Right lobe of liver (tissue), 4 donors: ENCODE results near the gene PLCB1.

Experiments used
- CTCF ChIP-seq, 4 donors: fragments of 200-600 bp in 3 of 4; fragments of 450-650 bp in 1 of 4; IDR thresholded peaks; one replicate each; pipeline versions ENCODE4 v1.5.1 to v1.8.0; 2016 to 2022; ENCODE audit warnings: antibody characterized with exemption in 4 of 4, mild to moderate bottlenecking in 2 of 4
- POLR2A ChIP-seq: fragments of 450-650 bp; IDR thresholded peaks from one replicate; pipeline ENCODE4 v1.6.1; 2017; ENCODE audit warnings: antibody characterized with exemption, mild to moderate bottlenecking
- donor health status: DM: no; HTN: no; CAD: no.
- donor health status: DM: no; HTN: no; CAD: no.
- donor health status: DM: no; HTN: yes; CAD: no.

- TF ChIP-seq CTCF (IDR thresholded peaks at IDR 0.05), result no peak
- no peak for TF ChIP-seq POLR2A
Measured at GRCh38 chr20:8930726-8931125, 798.7 kb downstream of the PLCB1 start.
